OCI-LY3 (cell line): ENCODE measurements around the gene AGAP1.

Experiments used
- H2AFZ ChIP-seq: fragments of 200-600, 300-600 bp; shearing (Covaris generic); 2 replicates; pipeline ENCODE4 v1.6.0; 2014; ENCODE audit warnings: antibody characterized with exemption, low read depth, low read length
- H3K27ac ChIP-seq: fragments of 200-600, 300-600 bp; sonication (generic); 2 replicates; pipeline ENCODE4 v1.5.1; 2014; ENCODE audit warnings: mild to moderate bottlenecking, low read length, moderate library complexity, mixed read lengths
- H3K27me3 ChIP-seq: fragments of 200-600, 300-600 bp; sonication (generic); 2 replicates; pipeline ENCODE4 v1.6.1; 2014; ENCODE audit warnings: low read depth, low read length, mixed read lengths
- H3K36me3 ChIP-seq: fragments of 200-600, 300-600 bp; sonication (generic); replicated peaks from 2 replicates; pipeline ENCODE3; 2014; ENCODE audit warnings: low read depth, low read length, mixed read lengths
- H3K4me1 ChIP-seq: fragments of 300-600, 200-600 bp; sonication (generic); 2 replicates; pipeline ENCODE4 v1.6.1; 2014; ENCODE audit warnings: low read length, mixed read lengths
- H3K4me2 ChIP-seq: fragments of 200-600, 300-600 bp; sonication (generic); 2 replicates; pipeline ENCODE4 v1.6.1; 2014; ENCODE audit warnings: low read length, mixed read lengths
- H3K4me3 ChIP-seq: fragments of 300-600, 200-600 bp; sonication (generic); 2 replicates; pipeline ENCODE4 v1.5.1; 2014; ENCODE audit warnings: antibody characterized with exemption, mild to moderate bottlenecking, low read length, moderate library complexity
- H3K79me2 ChIP-seq: fragments of 300-600, 200-600 bp; shearing (Covaris generic); 2 replicates; pipeline ENCODE4 v1.6.1; 2014; ENCODE audit warnings: mild to moderate bottlenecking, low read length, mixed read lengths
- H3K9ac ChIP-seq: fragments of 300-600, 200-600 bp; shearing (Covaris generic); 2 replicates; pipeline ENCODE4 v1.6.0; 2014; ENCODE audit warnings: mild to moderate bottlenecking, low read length, moderate library complexity
- H3K9me3 ChIP-seq: fragments of 200-600, 300-600 bp; shearing (Covaris generic); 2 replicates; pipeline ENCODE4 v1.6.1; 2014; ENCODE audit warnings: low read length, mixed read lengths; ENCODE audit not compliant: insufficient read depth
- H4K20me1 ChIP-seq: fragments of 200-600, 300-600 bp; sonication (generic); 2 replicates; pipeline ENCODE4 v1.6.1; 2016; ENCODE audit warnings: low read length, mixed read lengths; ENCODE audit not compliant: insufficient read depth
- CTCF ChIP-seq: fragments of 200-600, 300-600 bp; sonication (generic); IDR thresholded peaks from 2 replicates; pipeline ENCODE4 v1.5.1; 2014; ENCODE audit warnings: antibody characterized with exemption, low read length, low read depth
- EZH2phosphoT487 ChIP-seq: fragments of 200-600 bp; shearing (Covaris generic); IDR thresholded peaks from 2 replicates; pipeline ENCODE4 v1.6.1; 2018; ENCODE audit warnings: antibody characterized with exemption, mixed run types, low read depth

AGAP1 gene

GRCh38 chr2:236167297-236168109 lies 673.7 kb downstream of the AGAP1 start:
- no peaks in the 10 kb centered on the region for H3K4me1 ChIP-seq
- H3K9me3 ChIP-seq: no peaks in the 10 kb centered on the region
- no peaks in the 10 kb centered on the region for H3K79me2 ChIP-seq
- H3K27me3 ChIP-seq: no peaks in the 10 kb centered on the region
- TF ChIP-seq CTCF: no peak
- no peak for TF ChIP-seq EZH2phosphoT487
- no peaks in the 10 kb centered on the region for H3K36me3 ChIP-seq
- no peaks in the 10 kb centered on the region for H4K20me1 ChIP-seq
- H2AFZ ChIP-seq: no peak overlapping the region
- no peak overlapping the region for H3K9ac ChIP-seq
- H3K4me2 ChIP-seq: no peak overlapping the region
- H3K27ac ChIP-seq: no peak overlapping the region
- no peak overlapping the region for H3K4me3 ChIP-seq

GRCh38 chr2:236168110-236169080 lies 674.6 kb downstream of the AGAP1 start, which contains the start of gene GBX2:
Gene GBX2, minus strand, starts transcription at chr2:236168386. Its CDS starts 415 bp downstream, at chr2:236167971.
- no peak within 1 kb of the TSS for H3K9ac ChIP-seq
- no peak within 1 kb of the TSS for H3K4me2 ChIP-seq
- no peak within 1 kb of the TSS for H3K4me3 ChIP-seq
- H3K27me3 ChIP-seq: no peaks in the 10 kb centered on the region
- TF ChIP-seq CTCF (no peak), EZH2phosphoT487 (no peak)
- no peaks in the 10 kb centered on the region for H3K4me1 ChIP-seq
- H3K79me2 ChIP-seq: no peaks in the 10 kb centered on the region
- no peaks in the 10 kb centered on the region for H4K20me1 ChIP-seq
- H3K27ac ChIP-seq: no peak within 1 kb of the TSS
- no peak within 1 kb of the TSS for H2AFZ ChIP-seq
- H3K36me3 ChIP-seq: no peaks in the 10 kb centered on the region
- H3K9me3 ChIP-seq: no peaks in the 10 kb centered on the region

- H3K9me3 ChIP-seq: no peaks in the 10 kb centered on the region
- H2AFZ ChIP-seq: no peak overlapping the region
- no peak overlapping the region for H3K4me3 ChIP-seq
- H3K4me2 ChIP-seq: no peak overlapping the region
- TF ChIP-seq CTCF: no peak
- TF ChIP-seq EZH2phosphoT487: no peak
- H3K79me2 ChIP-seq: no peaks in the 10 kb centered on the region
- H3K36me3 ChIP-seq: no peaks in the 10 kb centered on the region
- no peaks in the 10 kb centered on the region for H3K4me1 ChIP-seq
- no peak overlapping the region for H3K9ac ChIP-seq
- no peaks in the 10 kb centered on the region for H4K20me1 ChIP-seq
- no peaks in the 10 kb centered on the region for H3K27me3 ChIP-seq
- no peak overlapping the region for H3K27ac ChIP-seq
Measured at GRCh38 chr2:236169151-236169721, 675.4 kb downstream of the AGAP1 start.
